Kidney tubule cell (primary cell): ENCODE data around the gene SIX3.
A peak's percentile ranks its signal among the peaks of the same experiment; 100 is the strongest.

Source experiments
- DNase-seq: peaks from one replicate; pipeline ENCODE4 v3.0.0-alpha.2; 2018; ENCODE audit warnings: low spot score

SIX3 gene

DNA sequence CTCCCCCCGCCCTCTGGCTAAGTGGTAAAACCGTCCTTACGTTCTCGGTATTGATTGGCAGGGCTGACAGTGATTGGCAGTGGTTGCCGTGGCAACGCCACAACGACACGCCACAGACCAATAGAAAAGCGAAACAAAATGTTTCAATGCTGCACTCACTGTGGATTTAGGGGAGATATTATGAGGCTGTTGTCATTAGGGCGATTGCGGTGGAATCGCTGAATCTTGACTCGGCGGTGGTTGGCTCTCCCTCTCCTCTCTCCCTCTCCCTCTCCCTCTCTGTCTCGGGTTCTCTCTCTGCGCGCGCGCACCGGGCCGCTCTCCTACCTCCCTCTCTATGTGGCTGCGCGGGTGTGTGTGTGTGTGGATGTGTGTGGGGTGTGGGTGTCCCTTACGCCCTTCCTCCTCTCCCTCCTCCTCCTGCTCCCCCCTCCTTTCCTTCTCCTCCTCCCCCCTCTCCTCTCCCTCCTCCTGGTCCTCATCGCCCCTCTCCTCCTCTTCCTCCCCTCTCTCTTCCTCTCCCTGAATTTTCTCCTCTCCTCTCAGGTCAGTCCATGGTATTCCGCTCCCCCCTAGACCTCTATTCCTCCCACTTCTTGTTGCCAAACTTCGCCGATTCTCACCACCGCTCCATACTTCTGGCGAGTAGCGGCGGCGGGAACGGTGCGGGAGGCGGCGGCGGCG is at the start of gene SIX3:
Gene SIX3, plus strand, starts transcription at position 152 of the 684 bp plus-strand sequence. Its CDS starts 403 bp downstream, at position 555.
- DNase-seq, result peak; percentile 61

DNA sequence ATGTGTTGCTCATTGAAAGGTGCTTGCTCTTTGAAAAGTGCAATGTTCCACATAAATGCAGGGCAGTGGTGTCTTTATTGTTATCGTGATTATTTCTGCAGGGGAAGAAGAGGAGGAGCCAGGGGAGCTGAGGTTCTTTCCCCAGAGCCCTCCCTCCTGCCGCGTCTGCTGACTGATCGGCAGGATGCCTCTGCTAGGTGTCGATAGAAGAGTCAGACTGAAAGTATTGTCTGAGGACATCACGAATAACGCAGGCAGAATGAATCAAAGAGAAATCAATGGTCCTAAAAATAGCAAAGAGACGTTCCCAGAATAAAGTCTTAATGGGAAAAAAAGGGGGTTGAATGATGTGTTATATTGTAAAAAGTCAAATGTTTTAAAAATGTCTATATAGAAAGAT is 47.4 kb upstream of the SIX3 start:
- DNase-seq, result no peak

- DNase-seq, result no peak
Measured at GRCh38 chr2:44895061-44895460, 46.4 kb upstream of the SIX3 start.

GRCh38 chr2:44897406-44897805 is 44.1 kb upstream of the SIX3 start:
- DNase-seq, result no peak

- no peak for DNase-seq
Measured at GRCh38 chr2:44902217-44903137, 39.0 kb upstream of the SIX3 start.

GRCh38 chr2:44904578-44904977 is 36.9 kb upstream of the SIX3 start:
- DNase-seq, result no peak

DNA sequence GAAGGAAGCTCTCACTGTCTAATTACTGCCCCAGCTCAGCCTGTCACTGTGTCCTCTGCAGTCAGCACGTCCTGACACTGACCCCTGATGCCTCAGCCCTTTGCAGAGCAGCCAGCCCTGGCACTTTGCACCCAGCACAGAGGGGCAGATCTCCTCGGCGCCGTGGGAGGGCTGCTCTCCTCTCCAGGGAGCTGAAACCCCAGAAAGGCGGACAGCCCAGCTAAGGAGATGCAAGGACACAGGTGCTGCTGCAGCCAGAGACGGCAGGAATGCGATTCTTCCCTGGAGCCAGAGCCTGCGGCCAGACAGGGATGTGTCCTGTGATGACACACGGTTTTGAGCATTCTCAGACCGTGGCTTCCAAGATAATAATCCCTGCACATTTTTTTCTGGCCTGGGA is 34.5 kb upstream of the SIX3 start:
- DNase-seq, result peak; percentile 29

- DNase-seq, result no peak
Measured at GRCh38 chr2:44909831-44910230, 31.7 kb upstream of the SIX3 start.

DNA sequence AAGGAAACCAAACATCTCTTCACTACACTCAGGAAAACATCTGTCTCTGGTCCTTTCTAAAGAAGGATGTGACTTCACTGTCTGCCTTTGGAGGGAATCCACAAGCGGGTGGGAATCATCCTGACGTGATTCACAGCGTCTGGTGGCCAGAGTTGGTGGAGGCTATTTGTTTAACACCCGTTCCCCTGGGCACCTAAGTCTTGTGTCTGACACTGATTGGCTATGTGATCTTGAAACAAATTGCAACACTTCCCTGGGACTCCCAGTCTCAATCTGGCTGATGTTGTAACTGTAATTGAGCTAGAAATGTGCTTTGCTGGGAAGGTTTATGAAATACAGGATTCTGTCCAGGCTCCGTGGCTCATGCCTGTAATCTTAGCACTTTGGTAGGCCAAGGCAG is 28.8 kb upstream of the SIX3 start:
- DNase-seq, result peak; percentile 25

DNA sequence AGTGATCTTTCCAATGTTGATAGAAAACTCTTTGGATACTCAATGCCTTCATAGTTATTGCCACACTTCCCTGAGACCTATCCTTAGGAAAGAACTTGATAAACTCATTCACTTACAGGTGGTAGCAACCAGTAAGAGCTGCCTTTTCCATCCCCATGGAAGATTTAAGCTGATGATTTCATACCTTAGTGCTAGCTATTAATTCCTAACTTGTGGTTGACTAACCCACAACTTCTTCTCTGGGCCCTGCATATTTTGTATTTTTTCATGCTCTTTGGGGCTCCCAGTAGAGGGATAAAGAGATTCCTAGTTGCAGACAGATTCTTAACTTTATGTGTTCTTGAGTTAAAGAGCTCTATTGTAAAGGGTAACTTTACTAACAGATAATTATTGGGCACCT is 25.2 kb upstream of the SIX3 start:
- DNase-seq, result peak; percentile 77

- DNase-seq, result peak; percentile 90
Measured at GRCh38 chr2:44918095-44918775, 23.3 kb upstream of the SIX3 start.

GRCh38 chr2:44920751-44921150 is 20.8 kb upstream of the SIX3 start:
- DNase-seq, result no peak

DNA sequence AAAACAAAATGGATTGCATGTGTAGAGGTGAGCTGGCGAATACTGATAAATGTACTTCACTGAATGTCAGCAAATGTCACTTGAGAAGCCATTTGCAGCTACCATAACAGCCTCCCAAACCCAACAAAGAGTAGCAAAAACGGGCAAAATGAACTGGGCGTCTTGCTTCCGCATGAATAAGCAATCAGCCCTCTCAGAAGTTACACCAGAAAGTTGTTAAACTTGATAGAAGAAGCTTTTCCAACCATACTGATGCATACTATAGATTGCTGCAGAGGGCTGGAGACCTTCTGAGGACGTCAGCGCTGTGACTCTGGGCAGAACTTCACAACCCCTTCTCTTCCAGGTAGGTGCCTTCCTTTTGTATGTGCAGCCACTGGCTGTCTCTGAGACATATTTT is 18.7 kb upstream of the SIX3 start:
- no peak for DNase-seq

DNA sequence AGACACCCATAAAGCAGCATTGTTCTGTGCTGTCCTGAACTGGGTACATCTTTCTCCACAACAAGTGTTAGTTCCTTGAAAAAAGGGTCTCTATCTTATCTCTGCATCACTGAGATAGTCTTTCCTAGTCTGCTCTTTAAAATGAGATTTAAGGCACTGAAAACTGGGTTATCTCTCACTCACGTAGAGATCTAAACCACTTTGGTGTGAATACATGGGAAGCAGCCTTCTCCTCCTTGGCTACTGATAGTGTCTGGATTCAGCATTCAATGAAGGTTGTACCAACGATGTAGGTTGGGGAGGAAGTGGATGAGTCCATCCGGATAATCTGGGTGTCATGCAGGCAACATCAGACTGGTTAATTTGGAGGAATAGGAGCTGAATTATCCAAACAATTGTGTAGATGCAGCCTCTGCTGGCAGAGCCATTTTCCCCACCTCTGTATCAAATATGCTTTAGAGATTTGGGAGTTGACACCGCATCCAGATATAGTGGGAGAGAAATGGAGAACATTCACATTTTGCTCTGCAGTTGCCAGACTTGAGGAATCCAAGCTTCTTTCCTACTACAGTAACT is 15.9 kb upstream of the SIX3 start:
- no peak for DNase-seq

- DNase-seq, result no peak
Measured at GRCh38 chr2:44926957-44927356, 14.5 kb upstream of the SIX3 start.

- DNase-seq, result no peak
Measured at GRCh38 chr2:44927985-44928482, 13.5 kb upstream of the SIX3 start.

DNA sequence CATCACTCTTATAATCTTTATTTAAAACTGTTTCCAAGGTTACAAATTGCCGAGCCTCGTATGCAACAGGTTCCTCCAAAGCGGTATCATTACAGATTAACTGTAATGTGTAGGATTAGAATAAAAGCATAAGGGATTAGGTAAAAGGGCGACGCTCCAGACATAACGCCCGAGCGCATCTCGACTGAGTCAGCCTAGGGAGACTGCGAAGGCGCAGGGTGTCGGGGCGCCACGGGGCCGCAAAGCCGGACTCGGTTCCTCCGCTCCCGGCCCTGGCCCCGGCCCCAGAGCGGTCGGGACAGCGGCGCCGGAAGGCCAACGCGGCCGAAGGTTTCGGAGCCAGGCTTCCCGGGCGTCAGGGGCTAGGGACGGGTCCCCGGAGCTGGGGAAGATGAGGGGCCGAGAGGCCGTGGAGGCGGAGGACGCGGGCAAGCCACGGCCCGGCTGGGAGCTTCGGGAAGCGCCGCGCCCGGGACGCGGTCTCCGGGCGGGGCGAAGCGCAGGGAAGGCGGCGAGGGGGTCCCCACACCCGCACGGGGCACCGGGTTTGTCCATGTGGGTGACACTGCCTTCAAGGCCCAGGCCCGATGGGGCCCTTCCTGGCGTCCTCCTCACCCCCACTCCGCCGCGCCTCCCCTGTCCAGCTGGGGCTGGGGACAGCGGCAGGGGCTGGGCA is 12.9 kb upstream of the SIX3 start:
- no peak for DNase-seq

DNA sequence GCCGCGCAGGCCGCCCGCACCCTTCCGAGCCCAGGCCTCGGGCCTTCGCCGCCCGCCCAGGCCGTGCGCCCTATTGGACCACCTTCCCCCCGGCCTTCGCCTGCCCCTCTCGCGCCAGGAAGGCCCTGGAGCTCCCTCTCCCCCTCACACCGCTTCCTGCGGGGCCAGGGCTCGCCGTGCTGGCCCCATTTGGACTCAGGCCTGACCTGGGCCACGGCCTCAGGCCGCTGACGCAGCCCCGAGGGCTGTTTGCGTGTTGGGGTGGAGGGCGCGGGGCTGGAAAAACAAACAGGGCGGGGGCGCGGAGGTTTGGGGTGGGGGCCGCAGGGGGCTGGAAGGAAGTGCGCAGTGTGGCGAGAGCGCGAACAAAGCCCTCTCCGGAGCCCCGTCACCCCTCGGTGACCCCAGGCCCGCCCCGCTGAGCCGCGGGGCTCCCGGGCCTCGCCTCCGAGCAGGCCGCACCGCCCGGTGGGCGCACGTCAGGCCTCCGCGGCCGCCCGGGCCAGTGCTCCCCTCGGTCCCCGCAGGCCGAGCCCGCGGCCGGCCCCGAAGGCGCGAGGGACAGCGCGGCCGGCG is 12.3 kb upstream of the SIX3 start:
- DNase-seq, result no peak

DNA sequence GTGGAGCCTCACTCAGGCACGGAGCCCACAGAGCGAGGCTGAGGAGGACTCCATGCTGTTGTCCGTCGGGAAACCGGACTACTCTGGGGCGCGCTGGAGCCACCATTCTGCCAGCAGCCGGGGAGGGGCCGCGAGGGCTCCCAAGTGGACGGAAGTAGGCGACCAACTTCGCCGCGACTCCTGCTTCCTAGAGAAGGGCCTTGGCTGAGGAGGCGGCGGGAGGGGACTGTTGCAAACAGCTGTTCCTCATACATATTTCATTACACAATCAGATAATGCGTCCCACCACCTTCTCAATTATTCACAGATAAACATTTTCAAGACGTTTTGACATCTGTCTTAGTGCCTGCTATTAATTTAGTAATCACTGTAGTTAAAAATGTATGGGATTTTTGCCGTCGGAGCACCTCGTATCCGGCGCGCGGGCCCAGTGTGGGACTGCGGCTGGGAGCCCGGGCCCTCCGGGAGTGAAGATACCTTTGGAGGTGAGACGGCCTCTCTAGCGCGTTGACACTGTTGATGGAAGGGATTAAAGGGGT is 11.7 kb upstream of the SIX3 start:
- DNase-seq, result no peak

GRCh38 chr2:44930274-44931197 is 11.0 kb upstream of the SIX3 start:
- no peak for DNase-seq
